Activated naive CD8-positive, alpha-beta T cell treated with anti-CD3 and anti-CD28 coated beads for 36 hours (primary cell): ENCODE data around the gene SIDT1. TPM values are rescaled to one million over a fixed set of nuclear protein-coding genes. Genes with fewer than 3 reads are reported as not detected.

ENCODE experiments used
- DNase-seq: peaks from one replicate; pipeline ENCODE4 v3.0.0; 2021
- H3K27ac Mint-ChIP-seq: one replicate; pipeline ENCODE4 v1.8.0; 2022; ENCODE audit warnings: mild to moderate bottlenecking, moderate library complexity, mixed read lengths
- H3K27me3 Mint-ChIP-seq: one replicate; pipeline ENCODE4 v1.8.0; 2022; ENCODE audit warnings: mild to moderate bottlenecking, mixed read lengths
- H3K36me3 Mint-ChIP-seq: one replicate; pipeline ENCODE4 v1.8.0; 2021; ENCODE audit warnings: mild to moderate bottlenecking, mixed read lengths
- H3K4me1 Mint-ChIP-seq: one replicate; pipeline ENCODE4 v1.8.0; 2021; ENCODE audit warnings: mixed read lengths
- H3K4me3 Mint-ChIP-seq: one replicate; pipeline ENCODE4 v1.8.0; 2022; ENCODE audit warnings: mild to moderate bottlenecking, moderate library complexity, mixed read lengths
- H3K9me3 Mint-ChIP-seq: one replicate; pipeline ENCODE4 v1.8.0; 2022; ENCODE audit warnings: mixed read lengths
- total RNA-seq, 2 experiments: library from RNA; stranded (reverse); gene quantifications; one replicate each; pipeline ENCODE4 v1.2.3, GENCODE V29; 2021

The SIDT1 gene
- total RNA-seq, 2 experiments from 2014 or later = 18.0 to 19.9 TPM

DNA sequence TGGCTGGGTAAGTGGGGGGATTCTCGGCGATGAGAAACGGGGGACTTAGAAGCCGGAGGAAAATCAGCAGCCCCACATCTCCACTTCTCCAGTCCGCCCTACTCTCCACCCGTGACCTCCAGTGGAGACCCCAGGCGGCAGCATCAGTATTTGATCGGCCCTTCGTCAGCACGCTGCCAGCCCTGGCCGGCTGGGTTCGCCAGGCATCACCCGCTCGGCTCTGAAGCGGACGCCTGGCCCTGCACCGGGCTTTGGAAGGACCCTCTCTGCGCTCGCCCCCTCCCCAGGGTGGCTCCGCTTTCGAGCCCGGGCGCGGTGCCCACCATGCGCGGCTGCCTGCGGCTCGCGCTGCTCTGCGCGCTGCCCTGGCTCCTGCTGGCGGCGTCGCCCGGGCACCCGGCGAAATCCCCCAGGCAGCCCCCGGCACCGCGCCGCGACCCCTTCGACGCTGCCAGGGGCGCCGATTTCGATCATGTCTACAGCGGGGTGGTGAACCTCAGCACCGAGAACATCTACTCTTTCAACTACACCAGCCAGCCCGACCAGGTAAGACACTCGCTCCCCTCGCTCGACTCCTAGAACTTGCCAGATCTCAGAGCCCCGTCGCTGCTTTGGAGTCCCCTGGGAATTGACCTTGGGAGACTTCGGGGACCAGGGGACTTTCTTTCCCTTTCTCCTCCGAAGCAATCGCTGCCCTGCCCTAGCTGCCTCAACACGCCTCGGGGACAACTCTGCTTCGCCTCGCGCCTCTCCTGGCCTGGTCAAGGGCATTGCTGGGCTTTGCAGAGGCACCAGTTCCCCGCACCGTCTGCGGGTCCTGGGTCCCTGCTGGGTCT, 561 bp downstream of the SIDT1 start:
- no peaks in the 10 kb centered on the region for H3K9me3 Mint-ChIP-seq
- DNase-seq = peak; percentile 60
- H3K27me3 Mint-ChIP-seq = no peaks in the 10 kb centered on the region
- H3K27ac Mint-ChIP-seq = peak overlapping the region; percentile 98
- H3K4me3 Mint-ChIP-seq = peak overlapping the region; percentile 96
- H3K4me1 Mint-ChIP-seq = peaks cover 51% of the 10 kb centered on the region
- H3K36me3 Mint-ChIP-seq = peaks cover 28% of the 10 kb centered on the region

DNA sequence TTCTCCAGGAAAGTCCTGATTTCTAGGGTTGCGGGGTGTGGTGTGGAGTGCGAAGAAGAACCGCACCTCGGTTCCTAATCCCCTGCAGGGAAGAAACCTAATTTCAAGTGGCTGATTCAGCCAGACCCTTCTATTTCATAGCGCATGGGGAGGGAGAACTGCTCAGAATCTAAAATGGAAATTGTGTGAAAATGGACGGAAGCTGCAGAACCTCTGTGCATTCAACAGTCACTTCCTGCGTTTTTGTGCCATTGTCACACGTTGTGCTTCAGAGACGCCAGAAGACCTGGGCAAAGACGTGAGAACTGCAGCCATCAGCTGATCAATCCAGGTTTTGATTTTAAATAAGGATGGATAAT, 1.2 kb downstream of the SIDT1 start:
- peaks cover 54% of the 10 kb centered on the region for H3K4me1 Mint-ChIP-seq

DNA sequence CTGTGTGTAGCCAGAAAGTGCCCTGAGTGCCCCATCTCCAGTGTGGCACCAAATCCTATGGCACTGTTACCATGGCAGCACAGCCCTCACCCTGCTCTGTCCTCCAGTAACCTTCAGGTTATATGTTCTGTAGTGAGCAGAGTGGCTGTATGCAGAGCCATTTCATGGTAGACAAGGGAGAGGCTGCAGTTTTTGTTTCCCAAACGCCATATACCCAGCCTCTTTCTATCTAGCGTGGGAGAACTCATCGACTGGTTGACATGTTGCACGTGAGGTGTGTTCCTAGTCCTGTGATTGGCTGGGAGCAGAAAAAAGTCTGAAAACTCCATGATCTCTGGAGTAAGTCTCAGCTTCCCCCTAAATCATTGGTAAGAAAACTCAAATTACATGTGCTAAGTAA, 2.0 kb downstream of the SIDT1 start:
- Mint-ChIP-seq H3K27me3 (no peaks in the 10 kb centered on the region), H3K4me3 (peak overlapping the region; percentile 96), H3K36me3 (peaks cover 31% of the 10 kb centered on the region), H3K27ac (peak overlapping the region; percentile 96), H3K9me3 (no peaks in the 10 kb centered on the region), H3K4me1 (peaks cover 52% of the 10 kb centered on the region)
- DNase-seq = peak; percentile 25

More for the DNA sequence above, 1.2 kb downstream of the SIDT1 start:
- H3K9me3 Mint-ChIP-seq = no peaks in the 10 kb centered on the region
- peak; percentile 29 for DNase-seq
- H3K27ac Mint-ChIP-seq = peak overlapping the region; percentile 96
- peaks cover 28% of the 10 kb centered on the region for H3K36me3 Mint-ChIP-seq
- no peaks in the 10 kb centered on the region for H3K27me3 Mint-ChIP-seq
- H3K4me3 Mint-ChIP-seq = peak overlapping the region; percentile 96

DNA sequence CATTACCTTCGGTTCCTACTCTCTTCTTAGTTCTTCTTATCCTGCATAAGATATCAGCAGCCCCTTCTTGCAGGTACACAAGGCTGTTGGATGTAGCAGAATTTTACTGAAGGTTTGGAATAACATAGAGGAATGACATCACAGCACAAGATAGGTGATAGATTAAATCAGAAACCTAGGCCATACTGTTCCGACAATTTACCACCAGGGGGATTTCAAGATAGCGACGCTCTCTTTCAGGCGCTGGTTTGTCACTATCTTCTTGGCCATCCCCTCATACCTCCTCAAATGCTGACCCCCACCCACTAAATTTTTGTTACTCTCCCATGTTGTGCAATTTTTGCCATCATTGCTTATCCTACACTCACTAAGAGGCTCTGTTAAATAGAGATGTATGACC, 3.5 kb downstream of the SIDT1 start:
- Mint-ChIP-seq H3K27me3 (no peaks in the 10 kb centered on the region), H3K4me1 (peaks cover 51% of the 10 kb centered on the region), H3K9me3 (no peaks in the 10 kb centered on the region), H3K4me3 (no peak overlapping the region), H3K27ac (no peak overlapping the region), H3K36me3 (peaks cover 42% of the 10 kb centered on the region)
- no peak for DNase-seq

DNA sequence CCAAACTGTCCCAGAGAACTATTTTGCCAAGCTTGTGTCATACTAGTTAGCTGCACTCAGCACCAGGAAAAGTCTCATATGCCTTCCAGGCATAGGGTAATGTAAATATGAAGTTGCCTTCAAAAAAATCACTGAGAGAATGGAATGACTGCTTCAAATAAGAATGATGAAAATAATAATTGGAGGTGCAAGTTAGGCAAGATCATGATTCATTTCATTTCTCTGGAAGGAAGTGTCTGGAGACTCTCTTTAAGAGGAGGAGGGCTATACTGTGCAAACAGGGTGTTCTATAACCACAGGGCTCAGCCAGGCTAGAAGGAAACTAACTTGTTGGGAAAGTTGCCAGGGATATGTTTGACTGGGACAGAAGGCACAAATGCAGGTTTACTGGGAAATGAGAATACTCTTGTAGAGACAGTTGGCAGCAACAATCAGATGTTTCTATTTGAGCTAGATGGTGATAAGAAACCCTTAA, 4.3 kb downstream of the SIDT1 start:
- Mint-ChIP-seq H3K27me3 (no peaks in the 10 kb centered on the region), H3K9me3 (no peaks in the 10 kb centered on the region), H3K36me3 (peaks cover 49% of the 10 kb centered on the region), H3K27ac (no peak overlapping the region), H3K4me3 (no peak overlapping the region), H3K4me1 (peaks cover 45% of the 10 kb centered on the region)
- DNase-seq = no peak

DNA sequence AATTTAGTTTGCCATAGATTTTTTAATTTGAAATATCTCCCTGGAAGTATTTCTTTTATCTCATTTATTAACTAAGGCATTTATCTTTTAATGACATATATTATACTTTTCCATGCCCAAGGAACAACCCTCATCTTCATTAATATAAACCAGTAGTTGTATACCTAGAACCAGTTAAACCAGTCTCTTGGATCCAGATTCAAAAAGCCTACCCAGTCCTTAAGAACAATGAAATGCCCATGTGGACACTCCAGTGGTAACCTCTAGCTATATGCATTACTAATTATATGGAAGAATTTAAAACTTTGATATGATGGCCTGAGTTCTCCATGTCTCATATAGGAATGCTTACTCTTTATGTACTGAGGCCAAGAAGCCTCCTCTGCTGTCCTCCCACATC, 4.8 kb downstream of the SIDT1 start:
- no peak for DNase-seq
- peaks cover 54% of the 10 kb centered on the region for H3K36me3 Mint-ChIP-seq
- H3K4me1 Mint-ChIP-seq = peaks cover 41% of the 10 kb centered on the region

DNA sequence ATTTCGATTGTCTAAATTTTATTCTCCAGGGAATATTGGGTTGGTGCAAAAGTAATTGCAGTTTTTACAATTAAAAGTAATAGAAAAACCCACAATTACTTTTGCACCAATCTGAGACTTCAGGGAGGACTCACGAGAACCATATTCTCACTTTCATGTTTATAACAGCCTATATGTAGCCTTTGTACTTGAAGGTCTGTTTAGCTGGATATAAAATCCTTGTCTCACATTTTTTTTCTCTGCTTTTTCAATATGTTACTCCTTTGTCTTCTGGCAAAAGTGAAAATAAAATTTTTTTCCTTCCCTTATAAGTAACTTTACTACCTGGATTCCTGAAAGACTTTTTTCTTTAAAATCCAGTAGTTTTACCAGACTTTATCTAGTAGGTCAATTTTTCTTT, 9.2 kb downstream of the SIDT1 start:
- H3K27me3 Mint-ChIP-seq = no peaks in the 10 kb centered on the region
- no peak for DNase-seq
- peaks cover 44% of the 10 kb centered on the region for H3K4me1 Mint-ChIP-seq
- H3K4me3 Mint-ChIP-seq = no peak overlapping the region
- no peak overlapping the region for H3K27ac Mint-ChIP-seq
- peaks cover 4% of the 10 kb centered on the region for H3K9me3 Mint-ChIP-seq
- peaks cover 64% of the 10 kb centered on the region for H3K36me3 Mint-ChIP-seq

More for the DNA sequence above, 4.8 kb downstream of the SIDT1 start:
- Mint-ChIP-seq H3K4me3 (no peak overlapping the region), H3K27me3 (no peaks in the 10 kb centered on the region), H3K9me3 (no peaks in the 10 kb centered on the region), H3K27ac (no peak overlapping the region)

DNA sequence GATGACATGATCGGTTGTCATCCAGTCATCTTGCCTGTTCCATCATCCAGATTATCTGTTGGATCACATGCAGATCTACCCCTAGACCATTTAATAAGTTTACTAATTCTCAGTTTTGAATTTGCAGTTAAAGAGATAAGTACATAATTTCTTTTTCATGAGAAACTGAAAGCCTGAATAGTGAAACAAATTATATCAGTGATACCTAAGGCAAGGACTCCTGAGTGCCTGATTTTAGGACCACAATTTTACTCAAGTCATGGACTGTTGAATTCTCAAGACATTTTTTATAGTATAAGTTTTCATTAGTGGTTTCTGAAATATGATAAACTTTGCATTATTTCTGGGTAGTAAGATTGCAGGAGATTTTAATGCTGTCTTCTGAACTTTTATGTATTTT, 13.2 kb downstream of the SIDT1 start:
- no peaks in the 10 kb centered on the region for H3K27me3 Mint-ChIP-seq
- peaks cover 4% of the 10 kb centered on the region for H3K9me3 Mint-ChIP-seq
- H3K4me1 Mint-ChIP-seq = peaks cover 45% of the 10 kb centered on the region
- DNase-seq = no peak
- peaks cover 57% of the 10 kb centered on the region for H3K36me3 Mint-ChIP-seq
- H3K4me3 Mint-ChIP-seq = peak overlapping the region; percentile 27
- H3K27ac Mint-ChIP-seq = peak overlapping the region; percentile 20

DNA sequence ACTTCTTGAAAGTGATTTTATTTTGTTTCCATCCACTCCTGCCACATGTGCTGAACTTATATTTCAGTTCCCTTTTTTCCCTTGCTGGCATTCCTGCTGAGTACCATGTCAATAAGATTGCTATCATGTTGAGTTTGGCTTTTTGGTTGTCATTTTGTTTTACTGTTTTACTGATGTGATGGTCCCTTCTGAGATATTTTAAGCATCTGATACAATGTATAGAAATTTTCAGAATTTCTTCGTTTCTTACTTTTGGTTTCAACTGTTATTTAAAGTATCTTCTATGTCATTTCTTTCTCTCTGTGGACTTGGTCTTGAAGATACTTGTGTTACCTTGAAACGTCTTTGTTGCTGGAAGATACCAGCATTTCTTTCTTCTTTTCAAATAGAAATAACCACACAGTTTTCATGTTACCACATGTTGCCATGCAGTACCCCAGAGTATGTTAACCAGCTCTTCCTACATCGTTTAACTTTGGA, 14.1 kb downstream of the SIDT1 start:
- Mint-ChIP-seq H3K27ac (peak overlapping the region; percentile 82), H3K4me3 (peak overlapping the region; percentile 77), H3K4me1 (peaks cover 47% of the 10 kb centered on the region), H3K27me3 (no peaks in the 10 kb centered on the region), H3K36me3 (peaks cover 49% of the 10 kb centered on the region), H3K9me3 (peaks cover 4% of the 10 kb centered on the region)
- no peak for DNase-seq

DNA sequence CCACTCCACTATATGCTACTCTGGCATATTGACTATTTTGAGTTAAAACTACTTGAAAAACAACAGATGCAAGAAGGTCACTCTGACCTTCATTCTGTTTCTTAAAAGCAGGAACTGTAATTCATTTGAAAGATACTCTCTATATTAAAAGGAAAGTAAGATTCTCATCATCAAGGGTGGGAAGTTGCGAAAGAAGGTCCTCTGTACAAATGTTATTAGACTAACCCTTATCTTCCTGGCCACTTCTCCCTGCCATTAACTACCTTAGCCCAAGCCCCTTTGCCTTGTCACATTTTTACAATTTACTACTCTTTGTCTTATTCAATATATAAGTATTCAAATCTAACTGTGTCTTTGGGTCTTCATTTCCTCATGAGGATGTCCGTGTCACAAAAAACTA, 16.1 kb downstream of the SIDT1 start:
- H3K4me3 Mint-ChIP-seq = no peak overlapping the region
- peaks cover 47% of the 10 kb centered on the region for H3K4me1 Mint-ChIP-seq
- peaks cover 31% of the 10 kb centered on the region for H3K36me3 Mint-ChIP-seq
- H3K27me3 Mint-ChIP-seq = no peaks in the 10 kb centered on the region
- H3K9me3 Mint-ChIP-seq = no peaks in the 10 kb centered on the region
- DNase-seq = no peak
- H3K27ac Mint-ChIP-seq = no peak overlapping the region

DNA sequence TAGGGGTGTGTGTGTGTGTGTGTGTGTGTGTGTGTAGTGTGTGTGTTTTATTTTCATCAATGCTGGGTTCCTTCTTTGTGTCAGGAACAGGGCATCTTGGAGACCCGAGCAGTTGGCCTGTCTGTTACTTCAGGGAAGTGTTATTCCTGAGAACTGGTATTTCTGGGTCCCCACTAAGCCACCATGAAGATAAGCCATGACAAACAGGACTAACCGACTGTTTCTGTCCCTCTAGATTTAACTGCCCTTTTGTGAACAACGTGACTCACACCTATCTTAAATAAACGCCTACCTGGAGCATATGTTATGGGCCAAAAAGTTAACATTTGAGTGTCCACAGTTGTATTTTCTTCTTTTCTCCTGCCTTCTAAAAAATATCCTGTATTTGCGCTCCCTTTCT, 19.5 kb downstream of the SIDT1 start:
- Mint-ChIP-seq H3K36me3 (peaks cover 10% of the 10 kb centered on the region), H3K9me3 (no peaks in the 10 kb centered on the region), H3K4me3 (no peak overlapping the region), H3K27me3 (no peaks in the 10 kb centered on the region), H3K4me1 (peaks cover 29% of the 10 kb centered on the region), H3K27ac (no peak overlapping the region)
- DNase-seq = no peak

DNA sequence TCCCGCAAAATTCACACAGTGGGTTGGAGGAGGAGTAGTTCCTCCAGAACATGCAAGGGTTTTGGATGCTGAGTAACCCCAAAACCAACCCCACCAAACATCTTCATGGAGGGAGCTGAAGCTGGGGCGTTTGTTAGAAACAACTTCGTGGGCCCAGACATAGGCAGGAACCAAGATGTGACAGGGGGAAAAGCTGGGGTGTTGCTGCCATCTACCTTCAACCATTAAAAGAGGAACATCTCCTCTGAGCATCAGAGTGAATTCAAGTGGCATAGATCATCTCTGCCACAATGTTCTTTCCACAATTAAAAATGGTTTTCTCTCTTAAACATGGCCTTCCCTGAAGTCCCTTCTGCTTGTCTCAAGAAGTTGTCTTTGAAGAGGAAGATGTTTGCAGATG, 20.5 kb downstream of the SIDT1 start:
- Mint-ChIP-seq H3K27ac (no peak overlapping the region), H3K27me3 (no peaks in the 10 kb centered on the region), H3K9me3 (no peaks in the 10 kb centered on the region), H3K4me1 (peaks cover 28% of the 10 kb centered on the region), H3K4me3 (no peak overlapping the region), H3K36me3 (peaks cover 8% of the 10 kb centered on the region)
- DNase-seq = no peak

DNA sequence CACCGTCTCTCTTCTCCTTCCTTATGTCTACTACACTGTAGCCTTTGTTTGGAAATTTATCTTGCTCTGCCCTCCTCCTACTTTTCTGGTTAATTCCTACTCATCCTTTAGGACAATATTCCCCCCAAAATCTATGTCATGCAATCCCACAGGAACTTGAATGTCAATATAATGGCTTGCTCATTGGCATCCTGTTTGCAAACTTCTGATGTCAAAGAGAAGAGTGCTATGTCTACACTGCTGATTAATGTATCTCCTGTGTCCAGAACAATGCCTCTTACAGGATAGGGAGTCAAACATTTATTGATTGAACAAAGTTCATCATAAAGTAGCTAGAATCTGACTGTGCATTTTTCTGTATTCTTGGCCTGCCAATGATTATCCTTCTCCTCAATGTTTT, 22.8 kb downstream of the SIDT1 start:
- no peaks in the 10 kb centered on the region for H3K9me3 Mint-ChIP-seq
- H3K4me3 Mint-ChIP-seq = no peak overlapping the region
- no peak for DNase-seq
- H3K4me1 Mint-ChIP-seq = peaks cover 17% of the 10 kb centered on the region
- no peaks in the 10 kb centered on the region for H3K27me3 Mint-ChIP-seq
- no peak overlapping the region for H3K27ac Mint-ChIP-seq
- no peaks in the 10 kb centered on the region for H3K36me3 Mint-ChIP-seq

DNA sequence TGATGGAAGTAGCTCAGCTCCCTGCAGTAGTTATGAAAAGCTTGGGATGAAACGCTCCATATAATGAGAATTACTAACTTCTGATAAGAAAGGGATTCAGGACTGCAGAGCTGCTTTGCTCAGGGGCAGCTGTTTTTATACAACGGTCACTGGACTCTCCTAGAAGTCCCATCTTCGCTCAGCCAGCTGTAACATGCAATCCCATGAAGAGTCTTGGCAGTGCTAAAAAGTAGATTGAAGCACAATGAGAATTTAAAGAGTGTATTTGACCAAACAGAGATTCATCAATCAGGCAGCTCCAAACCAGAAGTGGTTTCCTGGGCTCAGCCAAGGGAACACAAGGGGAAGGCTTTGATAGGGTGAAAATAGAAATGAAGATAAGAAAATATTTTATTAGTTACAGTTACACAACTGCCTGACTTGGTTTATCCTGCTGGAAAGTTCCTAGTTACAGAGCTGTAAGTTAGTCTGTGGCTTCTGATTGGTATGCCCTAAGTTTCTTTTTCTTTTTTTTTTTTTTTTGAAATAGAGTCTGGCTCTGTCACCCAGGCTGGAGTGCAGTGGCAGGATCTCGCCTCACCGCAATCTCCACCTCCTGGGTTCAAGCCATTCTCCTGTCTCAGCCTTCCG, 24.1 kb downstream of the SIDT1 start:
- DNase-seq = no peak
- Mint-ChIP-seq H3K9me3 (no peaks in the 10 kb centered on the region), H3K27me3 (no peaks in the 10 kb centered on the region), H3K4me3 (no peak overlapping the region), H3K4me1 (peaks cover 24% of the 10 kb centered on the region), H3K27ac (no peak overlapping the region), H3K36me3 (no peaks in the 10 kb centered on the region)

DNA sequence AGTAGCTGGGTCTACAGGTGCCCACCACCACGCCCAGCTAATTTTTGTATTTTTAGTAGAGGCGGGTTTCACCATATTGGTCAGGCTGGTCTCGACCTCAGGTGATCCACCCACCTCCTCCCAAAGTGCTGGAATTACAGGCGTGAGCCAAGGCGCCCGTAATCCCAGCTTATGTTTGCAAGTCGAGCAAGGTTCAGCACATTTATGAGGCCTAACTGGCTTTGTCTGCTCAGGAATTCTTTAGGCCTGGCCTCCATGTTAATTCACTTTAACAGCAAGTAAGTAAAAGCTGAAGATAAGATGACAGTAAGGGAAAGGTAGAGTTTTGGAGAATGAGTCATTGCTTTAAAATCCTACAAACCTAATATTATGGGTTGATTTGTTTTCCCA, 24.6 kb downstream of the SIDT1 start:
- H3K4me1 Mint-ChIP-seq = peaks cover 26% of the 10 kb centered on the region
- no peak overlapping the region for H3K4me3 Mint-ChIP-seq
- no peaks in the 10 kb centered on the region for H3K27me3 Mint-ChIP-seq
- H3K27ac Mint-ChIP-seq = no peak overlapping the region
- H3K9me3 Mint-ChIP-seq = no peaks in the 10 kb centered on the region
- DNase-seq = no peak
- H3K36me3 Mint-ChIP-seq = no peaks in the 10 kb centered on the region

DNA sequence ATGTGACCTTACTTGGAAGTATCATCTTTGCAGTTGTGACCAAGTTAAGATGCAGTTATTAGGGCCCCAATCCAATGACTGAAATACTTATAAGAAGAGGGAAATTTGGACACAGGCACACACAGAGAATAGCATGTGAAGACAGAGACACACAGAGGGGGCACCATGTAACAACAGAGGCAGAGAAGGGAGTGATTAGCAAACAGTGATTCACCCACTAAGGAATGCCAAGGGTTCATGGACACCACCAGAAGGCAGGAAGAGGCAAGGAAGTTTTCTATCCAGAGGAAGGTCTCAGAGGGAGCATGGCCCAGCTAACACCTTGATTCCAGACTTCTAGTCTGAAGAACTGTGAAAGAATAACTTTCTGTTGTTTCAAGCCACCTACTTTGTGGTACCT, 25.0 kb downstream of the SIDT1 start:
- H3K9me3 Mint-ChIP-seq = no peaks in the 10 kb centered on the region
- no peak overlapping the region for H3K4me3 Mint-ChIP-seq
- H3K27ac Mint-ChIP-seq = no peak overlapping the region
- H3K36me3 Mint-ChIP-seq = no peaks in the 10 kb centered on the region
- no peak for DNase-seq
- H3K27me3 Mint-ChIP-seq = no peaks in the 10 kb centered on the region
- peaks cover 22% of the 10 kb centered on the region for H3K4me1 Mint-ChIP-seq
